Left colon (tissue), 2 donors: ENCODE data around the gene LDLRAD4. TPM values are rescaled to one million over a fixed set of nuclear protein-coding genes. Genes with fewer than 3 reads are reported as not detected.

Experiments
- ATAC-seq: fragments of 200-7000 bp; cut with Tn5 transposase; one replicate; pipeline ENCODE4 v1.9.1; 2020; ENCODE audit warnings: mild to moderate bottlenecking, moderate library complexity
- DNase-seq, 2 donors: peaks; one replicate each; pipeline ENCODE4 v3.0.0-alpha.2; 2020
- intact Hi-C, 2 donors: fragments of 100-400 bp; cut with DNase I in 1 of 2; cut with micrococcal nuclease in 1 of 2; formaldehyde crosslinking; loops; one replicate each; pipeline versions ENCODE4 v1.11.2 to v1.14.0; 2022; cut with DNase I, micrococcal nuclease
- total RNA-seq, 2 donors: library from RNA; stranded (reverse); fragmentation: NEBNext Ultra II Directional; extraction: Animal tissue kit (Norgen Biotek cat#: 25700); gene quantifications; one replicate each; pipeline ENCODE4 v1.2.1, GENCODE V29; 2021
- donor health status: DM: no; HTN: no; CAD: no.
- donor health status: DM: yes; HTN: yes; CAD: no.

LDLRAD4 gene
- total RNA-seq, 2 donors from 2014 or later = 33.6 to 49.0 TPM

- intact Hi-C loops = no loop called here
- DNase-seq (no peak), ATAC-seq (no peak)
Measured at GRCh38 chr18:13237641-13238040, 19.1 kb downstream of the LDLRAD4 start.

- DNase-seq = peak in 1 of 2 donors; percentile 8
- intact Hi-C loops = no loop called here
- ATAC-seq = no peak
Measured at GRCh38 chr18:13239171-13239956, 20.8 kb downstream of the LDLRAD4 start.

GRCh38 chr18:13240060-13240725 lies 21.6 kb downstream of the LDLRAD4 start:
- DNase-seq (peak in 1 of 2 donors; percentile 20), ATAC-seq (no peak)
- intact Hi-C loops = no loop called here

- DNase-seq = peak in 1 of 2 donors; percentile 14
Measured at GRCh38 chr18:13241083-13241892, 22.7 kb downstream of the LDLRAD4 start.

GRCh38 chr18:13241893-13242175 lies 23.3 kb downstream of the LDLRAD4 start:
- intact Hi-C loops = no loop called here
- DNase-seq = no peak
- ATAC-seq = no peak

More at GRCh38 chr18:13241083-13241892, 22.7 kb downstream of the LDLRAD4 start:
- intact Hi-C loops = no loop called here
- ATAC-seq = no peak

DNA sequence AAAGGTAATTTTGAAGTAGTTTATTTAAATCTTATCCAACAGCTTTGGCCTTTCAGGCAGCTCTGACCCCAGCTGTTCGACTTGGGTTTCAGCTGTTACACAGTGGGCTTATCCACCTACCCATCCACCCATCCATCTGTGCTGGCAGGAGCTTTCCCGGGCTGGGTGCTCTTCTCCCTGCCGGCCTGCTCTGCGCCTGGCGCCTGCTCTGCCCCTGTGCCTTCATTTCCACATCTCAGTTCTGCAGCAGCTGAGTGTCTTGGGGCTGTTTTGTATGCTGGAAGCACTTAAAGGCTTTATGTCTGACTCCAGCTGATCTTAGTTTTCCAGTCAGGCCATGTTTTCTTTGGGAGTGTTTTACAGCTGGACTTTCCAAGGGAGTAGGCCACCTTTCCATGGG lies 24.2 kb downstream of the LDLRAD4 start:
- ATAC-seq = no peak
- intact Hi-C loops = no loop called here
- peak in 1 of 2 donors; percentile 4 for DNase-seq

DNA sequence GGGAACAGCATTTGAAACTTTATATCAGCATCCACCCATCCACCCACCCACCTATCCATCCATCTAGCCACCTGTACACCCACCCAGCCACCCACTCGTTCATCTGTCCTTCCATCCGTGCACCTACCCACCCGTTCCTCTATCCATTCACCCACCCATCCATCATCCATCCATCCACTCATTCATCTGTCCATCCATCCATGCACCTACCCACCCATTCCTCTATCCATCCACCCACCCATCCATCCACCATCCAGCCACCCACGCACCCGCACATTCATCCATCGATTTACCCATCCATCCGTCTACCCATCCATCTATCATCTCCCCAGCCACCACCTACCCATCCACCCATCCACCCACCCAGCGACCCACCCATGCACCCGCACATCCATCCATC lies 24.8 kb downstream of the LDLRAD4 start:
- DNase-seq = no peak
- ATAC-seq = no peak

DNA sequence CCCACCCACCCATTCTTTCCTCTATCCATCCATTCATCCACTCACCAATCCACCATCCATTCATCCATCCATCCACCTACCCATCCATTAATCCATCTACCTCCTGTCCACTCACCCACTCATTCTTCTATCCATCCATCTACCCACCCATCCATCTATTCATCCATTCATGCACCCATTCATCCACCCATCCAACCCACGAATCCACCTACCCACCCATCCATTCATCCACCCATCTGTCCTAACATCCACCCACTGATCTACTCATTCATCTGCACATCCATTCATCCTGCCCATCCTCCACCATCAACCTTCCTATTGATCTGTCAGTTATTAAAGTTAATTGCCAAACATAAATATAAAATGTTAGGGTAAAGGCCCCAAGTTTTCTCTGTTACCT lies 25.6 kb downstream of the LDLRAD4 start:
- DNase-seq (no peak), ATAC-seq (no peak)
- intact Hi-C loops = no loop called here

More for the DNA sequence above, 24.8 kb downstream of the LDLRAD4 start:
- intact Hi-C loops = no loop called here

DNA sequence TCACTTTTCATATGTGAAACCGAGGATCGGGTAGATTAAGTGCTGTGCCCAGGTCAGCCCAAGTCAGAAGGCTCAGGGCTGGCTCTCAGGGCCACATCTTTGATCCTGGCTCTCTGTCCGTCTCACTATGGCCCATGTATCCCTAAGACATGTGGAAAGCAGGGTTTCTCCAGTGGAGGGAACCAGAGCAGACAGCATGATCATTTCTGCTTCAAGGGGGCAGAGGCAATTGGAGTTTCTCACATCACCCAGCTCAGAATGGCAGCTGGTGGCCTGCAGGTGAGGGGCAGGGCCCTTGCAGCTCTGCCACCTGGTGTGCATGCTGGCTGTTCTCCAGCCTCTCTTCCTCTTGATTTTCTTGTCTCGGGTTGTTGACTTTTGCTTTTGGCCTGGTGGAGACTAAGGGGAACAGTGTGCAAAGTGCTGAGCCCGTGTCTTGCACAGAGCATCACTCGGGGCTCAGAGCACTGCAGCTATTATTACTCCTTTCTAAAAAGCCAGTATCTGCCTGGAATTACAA lies 27.0 kb downstream of the LDLRAD4 start:
- intact Hi-C loops = no loop called here
- ATAC-seq (peak; percentile 62), DNase-seq (peak in 1 of 2 donors; percentile 25)

- peak in 1 of 2 donors; percentile 10 for DNase-seq
Measured at GRCh38 chr18:13246121-13246520, 27.6 kb downstream of the LDLRAD4 start.

GRCh38 chr18:13246591-13246990 lies 28.0 kb downstream of the LDLRAD4 start:
- no peak for ATAC-seq
- intact Hi-C loops = no loop called here
- DNase-seq = no peak

More at GRCh38 chr18:13246121-13246520, 27.6 kb downstream of the LDLRAD4 start:
- no peak for ATAC-seq
- intact Hi-C loops = no loop called here

GRCh38 chr18:13247506-13247905 lies 28.9 kb downstream of the LDLRAD4 start:
- ATAC-seq (no peak), DNase-seq (peak in 1 of 2 donors; percentile 3)
- intact Hi-C loops = no loop called here

- intact Hi-C loops = no loop called here
- DNase-seq (no peak), ATAC-seq (no peak)
Measured at GRCh38 chr18:13252686-13253410, 34.3 kb downstream of the LDLRAD4 start.

DNA sequence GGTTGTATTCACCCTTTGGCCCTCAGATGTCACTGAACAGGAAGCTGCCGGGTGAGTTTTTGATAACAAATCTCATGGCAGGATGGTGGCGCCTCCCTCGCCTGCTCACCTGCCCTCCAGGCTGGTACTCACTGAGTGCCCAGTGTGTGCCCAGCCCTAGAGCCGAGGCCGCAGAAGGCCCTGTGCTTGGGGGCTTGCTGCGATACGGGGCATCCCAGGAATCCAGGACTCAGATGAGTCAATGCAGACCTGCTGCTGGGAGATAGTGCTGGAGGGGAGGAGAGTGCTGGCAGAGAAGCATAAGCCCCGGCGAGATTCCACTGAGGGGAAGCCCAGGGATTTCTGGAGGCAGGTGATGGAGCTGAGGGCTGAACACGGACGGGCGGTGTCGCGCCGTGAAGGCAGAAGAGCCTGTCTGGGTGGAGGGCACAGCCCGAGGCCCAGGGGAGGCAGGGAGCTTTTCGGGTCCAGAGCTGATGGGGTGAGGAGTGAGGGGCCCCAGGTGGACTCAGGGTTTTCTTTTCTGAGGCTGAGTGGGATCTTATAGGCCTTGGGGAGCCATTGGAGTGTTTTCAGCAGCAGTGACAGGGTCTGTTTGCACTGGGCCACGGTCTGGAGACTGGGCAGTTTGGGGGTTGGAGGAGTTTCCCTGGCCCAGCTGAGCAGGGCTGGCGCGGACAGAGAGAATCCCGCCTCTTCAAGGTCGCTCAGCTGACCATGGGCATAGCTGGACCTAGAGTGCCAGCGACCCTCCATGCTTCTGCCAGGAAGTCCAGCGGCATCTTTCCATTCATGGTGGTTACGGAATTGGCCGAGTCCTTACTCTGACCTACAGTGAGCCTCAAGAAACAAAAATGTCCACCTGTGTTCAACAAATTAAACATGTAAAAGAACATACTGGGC lies 35.5 kb downstream of the LDLRAD4 start:
- intact Hi-C loops = no loop called here
- no peak for DNase-seq
- ATAC-seq = peak; percentile 72

- DNase-seq (no peak), ATAC-seq (no peak)
- intact Hi-C loops = no loop called here
Measured at GRCh38 chr18:13254971-13255927, 36.7 kb downstream of the LDLRAD4 start.

GRCh38 chr18:13256444-13257305 lies 38.1 kb downstream of the LDLRAD4 start:
- DNase-seq (no peak), ATAC-seq (no peak)
- intact Hi-C loops = no loop called here
